GM12872 (cell line): ENCODE measurements around the gene CD44.

Experiments
- CTCF ChIP-seq: IDR thresholded peaks from 3 replicates; pipeline ENCODE4 v1.5.1; 2011; ENCODE audit warnings: low read depth, mild to moderate bottlenecking, low read length, moderate library complexity; ENCODE audit not compliant: insufficient read depth

CD44 gene

DNA sequence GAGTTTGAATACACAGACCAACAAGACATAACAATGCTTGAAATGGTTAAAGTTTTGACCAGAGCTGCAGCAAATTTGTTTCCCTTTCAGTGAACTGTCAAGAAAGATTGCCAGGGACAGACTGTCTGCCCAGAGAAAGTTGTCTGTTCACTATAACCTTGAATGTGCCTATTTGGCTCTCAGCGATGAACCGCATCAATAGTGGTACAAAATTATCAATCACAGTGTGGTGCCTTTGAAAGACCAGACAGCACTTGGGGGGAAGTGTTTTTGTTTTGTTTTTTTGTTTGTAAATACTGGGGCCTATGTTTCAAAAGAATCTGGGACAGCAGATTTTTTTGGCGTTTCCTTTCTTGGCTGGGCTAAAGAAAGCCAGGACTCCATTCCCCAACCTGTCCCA is 123.1 kb downstream of the CD44 start:
- TF ChIP-seq CTCF, result no peak

- TF ChIP-seq CTCF, result no peak
Measured at GRCh38 chr11:35262735-35263134, 123.8 kb downstream of the CD44 start.

DNA sequence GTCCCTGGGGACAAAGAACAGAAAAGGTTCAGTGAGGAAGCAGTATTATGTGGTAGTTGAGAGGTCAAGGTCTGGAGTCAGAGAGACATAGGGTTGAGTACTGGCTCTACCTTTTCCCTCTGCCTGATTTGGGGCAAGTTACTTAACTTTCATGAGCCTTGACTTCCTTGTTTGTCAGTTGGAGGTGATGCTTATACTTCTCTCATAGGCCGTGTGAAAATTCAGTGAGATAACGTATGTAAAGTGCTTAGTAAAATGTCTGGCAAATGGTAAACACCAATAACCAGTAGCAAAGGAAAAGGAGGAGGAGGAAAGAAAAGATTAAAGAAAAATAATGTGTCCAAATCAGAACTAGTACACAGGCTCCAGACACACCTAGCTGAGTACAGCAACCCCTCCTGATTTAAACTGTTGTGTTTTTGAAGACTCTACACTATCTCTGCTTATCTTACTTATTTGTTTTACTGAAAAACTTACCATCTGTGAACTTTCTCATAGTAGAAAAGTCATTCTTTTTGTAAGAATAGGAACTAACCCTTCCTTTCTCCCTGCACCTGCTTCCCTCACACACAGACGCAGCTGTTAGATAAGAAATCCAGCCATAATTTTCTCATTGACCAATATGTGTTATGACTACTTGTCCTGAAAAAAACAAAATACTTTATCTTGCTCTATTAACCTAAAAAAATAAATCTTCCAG is 126.9 kb downstream of the CD44 start:
- TF ChIP-seq CTCF, result no peak

- no peak for TF ChIP-seq CTCF
Measured at GRCh38 chr11:35267504-35267903, 128.5 kb downstream of the CD44 start.

DNA sequence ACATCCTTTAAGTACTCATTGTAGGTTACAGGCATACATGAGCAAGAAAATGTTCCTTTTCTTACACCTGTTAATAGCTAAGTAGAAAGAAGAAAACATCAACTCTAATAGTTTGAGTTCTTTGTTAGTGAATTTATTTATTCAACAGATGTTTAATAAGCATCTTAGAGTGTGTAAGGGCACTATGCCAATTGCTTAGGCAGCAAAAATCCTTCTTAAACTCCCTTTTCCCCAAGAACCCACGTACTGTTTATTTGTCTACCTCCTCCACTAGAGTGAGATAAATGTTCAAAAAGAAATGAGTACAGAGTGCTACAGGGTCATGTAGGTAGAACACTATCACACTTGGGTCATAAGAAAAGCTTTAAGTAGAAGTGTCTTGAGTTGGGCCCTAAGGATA is 131.4 kb downstream of the CD44 start:
- no peak for TF ChIP-seq CTCF

- no peak for TF ChIP-seq CTCF
Measured at GRCh38 chr11:35271031-35271430, 132.1 kb downstream of the CD44 start.

DNA sequence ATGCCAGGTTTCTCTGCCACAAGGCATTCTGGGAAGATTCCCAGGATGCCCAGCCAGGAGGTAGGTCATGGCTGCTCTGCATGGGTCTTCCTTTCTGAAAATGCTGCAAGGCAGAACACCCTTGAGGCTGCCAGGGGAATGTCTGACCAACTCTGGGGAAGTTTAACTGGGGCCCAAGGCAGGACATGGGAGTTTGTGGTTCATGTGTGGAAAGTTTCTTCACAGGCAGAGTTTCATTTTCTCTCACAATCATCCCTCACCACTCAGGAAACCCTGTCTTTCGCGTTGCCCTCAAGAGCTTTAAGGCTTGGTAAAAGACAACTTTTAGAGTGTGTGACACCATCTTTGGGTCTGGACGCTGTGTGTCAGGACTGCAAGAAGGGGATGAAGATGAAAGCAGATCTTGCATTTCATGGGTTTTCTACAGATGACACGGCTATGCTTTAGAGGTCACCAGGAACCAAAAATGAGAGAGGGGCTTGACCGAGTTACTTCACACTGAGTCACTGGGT is 133.5 kb downstream of the CD44 start:
- peak; percentile 19; the same call in 1 of the 3 replicates for TF ChIP-seq CTCF
